Raji (cell line): ENCODE data around the gene CCDC60.

Experiments
- POLR2A ChIP-seq: IDR thresholded peaks from 2 replicates; pipeline ENCODE4 v1.6.1; 2011; ENCODE audit warnings: low read depth, low read length, control low read depth; ENCODE audit not compliant: insufficient read depth

The CCDC60 gene

GRCh38 chr12:119372540-119372939 is 38.0 kb downstream of the CCDC60 start:
- TF ChIP-seq POLR2A = no peak

- TF ChIP-seq POLR2A = no peak
Measured at GRCh38 chr12:119373001-119373400, 38.5 kb downstream of the CCDC60 start.

DNA sequence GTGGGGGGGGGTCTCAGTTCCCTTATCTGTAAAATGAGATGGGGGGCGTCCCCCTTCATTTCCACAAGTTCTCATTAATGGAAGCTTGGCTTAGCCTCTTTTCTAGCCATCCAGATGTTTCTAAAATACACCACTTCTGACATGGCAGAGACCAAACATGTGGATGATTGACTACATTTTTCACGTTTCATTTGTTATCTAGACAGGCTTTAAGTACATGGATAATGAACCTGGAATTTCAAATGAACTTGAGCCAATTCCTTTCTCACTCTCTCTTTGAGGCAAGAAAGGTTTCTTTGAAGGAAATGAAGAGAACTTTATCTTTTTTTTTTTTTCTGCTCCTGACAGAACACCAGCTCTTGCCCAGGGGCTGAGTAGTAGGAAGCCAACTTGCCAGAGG is 39.1 kb downstream of the CCDC60 start:
- TF ChIP-seq POLR2A = no peak

DNA sequence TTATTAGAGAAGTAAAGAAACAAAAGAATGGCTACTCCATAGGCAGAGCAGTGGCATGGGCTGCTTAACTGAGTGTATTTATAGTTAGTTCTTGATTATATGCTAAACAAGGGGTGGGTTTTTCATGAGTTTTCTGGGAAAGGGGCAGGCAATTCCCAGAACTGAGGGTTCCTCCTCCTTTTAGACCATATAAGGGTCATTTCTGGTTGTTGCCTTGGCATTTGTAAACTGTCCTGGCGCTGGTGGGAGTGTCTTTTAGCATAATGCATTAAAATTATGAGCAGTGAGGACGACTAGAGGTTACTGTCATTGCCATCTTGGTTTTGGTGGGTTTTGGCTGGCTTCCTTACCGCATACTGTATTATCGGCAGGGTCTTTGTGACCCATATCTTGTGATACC is 40.1 kb downstream of the CCDC60 start:
- TF ChIP-seq POLR2A = no peak

DNA sequence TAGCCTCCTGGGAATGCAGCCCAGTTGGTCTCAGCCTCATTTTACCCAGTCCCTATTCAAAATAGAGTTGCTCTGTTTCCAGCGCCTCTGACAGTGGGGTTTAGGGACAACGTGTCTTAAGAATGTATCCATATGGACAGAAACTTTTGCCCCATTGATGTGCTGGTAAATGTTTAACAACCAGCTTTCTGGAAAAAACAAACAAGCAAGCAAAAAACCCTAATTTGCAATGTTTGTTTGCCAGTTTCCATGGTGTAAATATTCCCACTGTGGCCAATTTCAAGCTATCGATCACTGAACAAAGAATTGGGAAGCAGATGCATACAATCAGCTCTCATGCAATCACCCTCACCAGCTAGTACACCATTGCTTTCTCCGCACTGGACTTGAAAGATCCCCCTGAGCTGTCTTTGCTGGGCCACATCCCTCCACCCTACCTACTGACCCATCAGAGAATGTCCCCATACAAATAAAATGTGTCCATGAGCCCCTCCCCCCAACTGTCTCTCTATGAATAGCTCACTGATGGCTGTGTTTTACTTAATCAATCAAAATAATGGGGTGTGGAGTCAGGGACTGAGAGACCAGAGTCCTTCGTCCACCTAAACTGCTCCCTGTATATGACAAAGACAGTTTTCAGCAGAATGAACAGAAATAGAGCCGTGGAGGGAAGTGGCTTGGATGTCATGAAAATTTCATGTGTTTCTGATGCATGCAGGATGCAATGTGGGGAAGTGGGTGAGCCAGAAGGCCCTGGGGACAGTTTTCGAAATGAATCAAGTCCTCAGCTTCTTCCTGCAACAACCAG is 40.8 kb downstream of the CCDC60 start:
- no peak for TF ChIP-seq POLR2A

- TF ChIP-seq POLR2A = no peak
Measured at GRCh38 chr12:119375883-119376190, 41.3 kb downstream of the CCDC60 start.

- TF ChIP-seq POLR2A = no peak
Measured at GRCh38 chr12:119378903-119379302, 44.4 kb downstream of the CCDC60 start.

DNA sequence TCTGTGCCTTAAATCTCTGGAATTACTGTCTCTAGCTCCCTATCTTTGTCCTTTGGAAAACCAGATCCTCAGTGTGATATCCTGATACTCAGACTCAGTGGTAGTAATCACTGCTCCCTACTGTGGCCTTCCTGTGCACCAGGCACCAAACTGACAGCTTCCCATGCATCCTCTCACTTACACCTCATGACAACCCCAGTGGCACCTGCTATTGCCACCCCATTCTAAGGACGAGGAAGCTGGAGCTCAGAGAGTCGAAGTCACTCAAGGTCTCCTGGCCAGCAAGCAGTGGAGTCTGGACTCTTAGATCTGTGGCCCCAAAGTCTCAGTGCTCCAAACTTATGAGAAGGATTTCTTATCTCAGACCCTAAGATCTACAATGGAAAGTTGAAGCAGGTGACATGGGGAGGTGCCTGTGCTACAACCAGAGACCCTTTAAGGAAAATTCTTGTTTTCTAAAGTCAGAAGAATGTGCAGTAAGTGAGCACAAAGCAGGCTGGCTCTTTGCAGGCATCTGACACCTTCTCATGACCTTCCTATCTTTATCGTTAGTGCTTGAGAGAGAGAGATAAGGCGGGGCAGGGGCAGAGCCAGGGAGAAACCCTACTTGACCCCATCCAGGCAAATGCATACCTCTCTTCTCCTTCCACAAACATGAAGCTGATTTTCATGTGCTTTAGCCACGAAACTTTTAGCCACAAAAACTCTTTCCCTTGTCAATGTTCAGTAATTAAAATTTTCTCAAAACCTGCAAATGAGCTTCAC is 47.1 kb downstream of the CCDC60 start:
- TF ChIP-seq POLR2A = no peak

- TF ChIP-seq POLR2A = no peak
Measured at GRCh38 chr12:119383206-119383605, 48.7 kb downstream of the CCDC60 start.

- TF ChIP-seq POLR2A = no peak
Measured at GRCh38 chr12:119384340-119384739, 49.8 kb downstream of the CCDC60 start.

DNA sequence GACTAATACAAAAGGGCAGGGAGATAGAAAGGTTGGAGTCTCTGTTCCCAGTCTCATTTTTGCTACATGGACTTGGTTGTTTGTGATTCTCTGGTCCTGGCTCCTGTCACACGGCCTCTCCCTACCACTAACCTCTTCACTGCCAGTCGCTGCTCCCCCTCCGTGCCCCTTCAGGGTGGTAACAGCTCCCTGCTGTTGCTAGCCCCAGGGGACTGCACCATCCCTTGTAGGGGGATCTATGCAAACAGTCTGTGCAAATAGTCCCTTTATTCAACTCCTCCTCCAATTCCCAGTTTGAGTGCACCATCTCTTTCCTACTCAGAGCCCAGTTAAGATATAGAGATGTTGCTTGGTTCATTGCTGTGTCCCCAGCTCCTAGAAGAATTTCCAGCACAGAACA is 51.1 kb downstream of the CCDC60 start:
- no peak for TF ChIP-seq POLR2A

DNA sequence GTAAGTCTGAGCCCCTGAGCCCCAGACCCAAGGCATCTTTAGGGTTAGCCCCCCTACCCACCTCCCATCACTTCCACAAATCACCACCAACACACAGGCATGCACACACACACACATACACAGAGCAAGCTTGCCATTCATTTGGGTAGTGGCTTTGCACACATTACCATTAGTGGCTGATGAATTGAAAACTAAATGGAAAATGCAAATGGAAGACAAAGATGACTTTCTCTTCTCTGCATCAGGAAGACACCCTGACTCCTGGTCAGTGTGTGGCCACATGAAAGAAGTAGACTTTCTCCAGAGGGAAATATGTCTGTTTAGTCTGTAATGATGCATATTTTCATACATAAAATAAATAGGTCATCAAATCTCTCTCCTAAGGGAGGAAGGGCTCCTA is 55.2 kb downstream of the CCDC60 start:
- TF ChIP-seq POLR2A = no peak

DNA sequence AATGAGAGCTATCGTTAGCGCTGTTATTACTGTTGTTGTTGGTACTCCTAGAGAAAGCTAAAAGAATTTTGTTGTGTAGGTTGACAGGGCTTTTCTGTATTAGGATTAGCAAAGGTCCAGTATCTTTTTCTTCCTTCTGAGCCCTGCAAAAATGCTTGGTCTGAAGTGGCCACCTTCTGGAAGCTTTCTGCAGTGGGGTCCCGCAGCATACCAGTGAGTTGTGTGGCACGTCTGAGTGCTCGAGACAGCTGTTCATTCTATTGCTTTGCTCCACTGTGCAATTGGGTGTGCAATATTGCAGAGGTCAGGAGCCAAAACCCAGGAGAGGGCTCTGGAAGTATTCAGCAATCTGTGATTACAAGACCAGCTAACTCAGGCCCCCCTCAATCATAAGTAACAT is 57.1 kb downstream of the CCDC60 start:
- TF ChIP-seq POLR2A = no peak

GRCh38 chr12:119393677-119394076 is 59.1 kb downstream of the CCDC60 start:
- no peak for TF ChIP-seq POLR2A

DNA sequence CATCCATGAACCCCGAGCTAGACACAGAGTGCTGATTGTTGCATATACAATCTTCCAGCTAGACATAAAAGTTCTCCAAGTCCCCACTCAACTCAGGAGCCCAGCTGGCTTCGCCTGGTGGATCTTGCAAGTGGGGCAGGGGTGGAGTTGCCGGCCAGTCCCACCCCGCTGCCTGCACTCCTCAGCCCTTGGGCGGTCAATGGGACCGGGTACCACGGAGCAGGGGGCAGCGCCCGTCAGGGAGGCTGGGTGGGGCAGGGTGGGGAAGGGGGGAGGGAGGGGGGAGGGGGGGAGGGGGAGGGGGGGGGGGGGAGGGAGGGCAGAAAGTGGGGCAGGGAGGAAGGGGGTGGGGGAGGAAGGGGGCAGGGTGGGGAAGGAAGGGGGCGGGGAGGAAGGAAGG is 63.0 kb downstream of the CCDC60 start:
- no peak for TF ChIP-seq POLR2A

GRCh38 chr12:119398190-119398589 is 63.7 kb downstream of the CCDC60 start:
- no peak for TF ChIP-seq POLR2A
